GM12872 (cell line): ENCODE measurements around the gene ENTPD1.

Experiments
- TF ChIP-seq, protein P1 (sequence below): IDR thresholded peaks from 3 replicates; pipeline ENCODE4 v1.5.1; 2011; ENCODE audit warnings: low read depth, mild to moderate bottlenecking, low read length, moderate library complexity; ENCODE audit not compliant: insufficient read depth

The ENTPD1 gene

DNA sequence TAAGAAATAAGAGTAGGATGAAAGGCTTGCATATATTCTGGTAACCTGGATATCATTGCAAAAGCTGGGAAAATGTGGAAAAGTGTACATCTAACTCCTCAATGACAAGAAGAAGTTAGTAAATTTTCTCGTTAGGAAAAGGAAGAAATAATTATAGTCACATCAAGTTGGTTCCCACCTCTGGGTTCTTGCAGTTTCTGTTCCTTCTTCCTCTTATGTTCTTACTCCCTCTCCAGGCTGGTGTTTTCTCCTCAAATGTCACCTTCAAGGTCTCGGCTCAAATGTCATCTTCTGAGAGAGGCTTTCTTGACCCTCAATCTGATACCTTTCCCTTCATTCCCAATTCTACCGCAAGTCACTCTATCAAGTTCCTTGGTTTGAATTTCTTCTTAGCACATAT is 64.4 kb downstream of the ENTPD1 start:
- TF ChIP-seq, protein P1, sequence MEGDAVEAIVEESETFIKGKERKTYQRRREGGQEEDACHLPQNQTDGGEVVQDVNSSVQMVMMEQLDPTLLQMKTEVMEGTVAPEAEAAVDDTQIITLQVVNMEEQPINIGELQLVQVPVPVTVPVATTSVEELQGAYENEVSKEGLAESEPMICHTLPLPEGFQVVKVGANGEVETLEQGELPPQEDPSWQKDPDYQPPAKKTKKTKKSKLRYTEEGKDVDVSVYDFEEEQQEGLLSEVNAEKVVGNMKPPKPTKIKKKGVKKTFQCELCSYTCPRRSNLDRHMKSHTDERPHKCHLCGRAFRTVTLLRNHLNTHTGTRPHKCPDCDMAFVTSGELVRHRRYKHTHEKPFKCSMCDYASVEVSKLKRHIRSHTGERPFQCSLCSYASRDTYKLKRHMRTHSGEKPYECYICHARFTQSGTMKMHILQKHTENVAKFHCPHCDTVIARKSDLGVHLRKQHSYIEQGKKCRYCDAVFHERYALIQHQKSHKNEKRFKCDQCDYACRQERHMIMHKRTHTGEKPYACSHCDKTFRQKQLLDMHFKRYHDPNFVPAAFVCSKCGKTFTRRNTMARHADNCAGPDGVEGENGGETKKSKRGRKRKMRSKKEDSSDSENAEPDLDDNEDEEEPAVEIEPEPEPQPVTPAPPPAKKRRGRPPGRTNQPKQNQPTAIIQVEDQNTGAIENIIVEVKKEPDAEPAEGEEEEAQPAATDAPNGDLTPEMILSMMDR: no peak

DNA sequence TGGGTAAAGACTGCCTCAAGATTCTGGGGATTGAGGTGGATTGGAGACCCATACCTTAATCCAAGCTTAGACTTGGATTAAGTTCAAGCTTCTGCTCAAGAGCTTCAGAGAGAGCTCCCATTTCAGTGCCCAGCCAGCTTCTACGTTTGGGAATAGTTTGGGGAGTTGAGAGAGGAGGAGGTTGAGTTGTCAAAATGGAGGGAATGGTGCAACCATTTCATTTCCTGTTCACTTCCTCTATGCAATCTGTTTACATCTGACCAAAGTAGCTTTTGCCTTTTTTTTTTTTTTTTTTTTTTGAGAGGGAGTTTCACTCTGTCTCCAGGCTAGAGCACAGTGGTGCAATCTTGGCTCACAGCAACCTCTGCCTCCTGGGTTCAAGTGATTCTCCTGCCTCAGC is 65.8 kb downstream of the ENTPD1 start:
- TF ChIP-seq, protein P1: no peak

DNA sequence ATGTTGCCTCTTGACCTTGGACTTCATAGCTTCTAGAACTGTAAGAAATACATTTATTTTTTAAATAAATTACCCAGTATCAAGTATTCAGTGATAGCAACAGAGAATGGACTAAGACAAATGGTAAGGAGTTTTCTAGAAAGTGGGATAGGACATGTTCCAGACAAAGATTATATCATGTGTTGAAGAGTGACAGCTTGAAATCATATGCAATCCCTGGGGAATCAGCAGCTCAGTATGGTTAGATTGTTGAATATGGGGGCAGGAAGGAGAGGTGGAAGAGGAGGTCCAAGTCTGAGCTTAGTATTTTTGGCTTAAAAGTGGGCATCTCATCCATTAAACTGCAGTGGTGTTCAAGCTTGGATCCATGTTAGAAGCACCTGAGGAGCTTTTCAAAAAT is 74.1 kb downstream of the ENTPD1 start:
- TF ChIP-seq, protein P1: no peak

DNA sequence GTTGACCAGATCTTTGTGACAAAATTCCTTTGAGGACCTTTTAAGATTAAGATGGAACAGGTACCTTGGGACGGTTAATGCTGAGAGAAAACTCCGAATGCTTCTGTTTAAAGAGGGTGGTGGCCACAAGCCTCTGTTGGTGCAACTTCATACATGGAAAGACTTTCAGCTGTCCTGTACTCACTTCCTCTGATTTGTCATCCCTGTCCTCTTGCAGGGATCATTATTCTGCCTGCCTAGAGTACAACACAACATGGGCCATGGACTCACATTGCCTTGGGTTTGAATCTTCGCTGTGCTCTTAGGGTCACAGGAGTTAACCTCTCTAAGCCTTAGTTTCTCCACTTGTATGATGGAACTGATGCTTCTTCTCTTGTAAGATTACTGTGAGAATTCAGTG is 75.1 kb downstream of the ENTPD1 start:
- TF ChIP-seq, protein P1: no peak

DNA sequence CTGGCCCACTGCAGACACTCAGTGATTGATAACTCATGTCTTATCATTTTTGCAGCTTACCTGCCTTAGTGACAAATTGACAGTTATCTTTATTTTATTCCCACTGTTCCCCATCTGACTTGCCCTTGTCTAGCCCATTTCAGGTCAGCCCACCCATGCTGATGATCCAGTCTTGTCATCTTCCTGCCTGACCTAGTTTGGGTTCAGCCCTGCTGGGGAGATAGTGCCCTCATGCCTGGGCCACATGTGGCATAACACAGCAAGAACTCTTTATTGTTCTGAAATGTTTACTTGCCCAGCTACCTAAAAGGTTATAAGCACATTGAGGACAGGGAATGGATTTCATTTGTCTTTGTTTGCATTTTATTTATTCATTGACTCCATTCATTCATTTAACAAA is 75.6 kb downstream of the ENTPD1 start:
- TF ChIP-seq, protein P1: no peak

DNA sequence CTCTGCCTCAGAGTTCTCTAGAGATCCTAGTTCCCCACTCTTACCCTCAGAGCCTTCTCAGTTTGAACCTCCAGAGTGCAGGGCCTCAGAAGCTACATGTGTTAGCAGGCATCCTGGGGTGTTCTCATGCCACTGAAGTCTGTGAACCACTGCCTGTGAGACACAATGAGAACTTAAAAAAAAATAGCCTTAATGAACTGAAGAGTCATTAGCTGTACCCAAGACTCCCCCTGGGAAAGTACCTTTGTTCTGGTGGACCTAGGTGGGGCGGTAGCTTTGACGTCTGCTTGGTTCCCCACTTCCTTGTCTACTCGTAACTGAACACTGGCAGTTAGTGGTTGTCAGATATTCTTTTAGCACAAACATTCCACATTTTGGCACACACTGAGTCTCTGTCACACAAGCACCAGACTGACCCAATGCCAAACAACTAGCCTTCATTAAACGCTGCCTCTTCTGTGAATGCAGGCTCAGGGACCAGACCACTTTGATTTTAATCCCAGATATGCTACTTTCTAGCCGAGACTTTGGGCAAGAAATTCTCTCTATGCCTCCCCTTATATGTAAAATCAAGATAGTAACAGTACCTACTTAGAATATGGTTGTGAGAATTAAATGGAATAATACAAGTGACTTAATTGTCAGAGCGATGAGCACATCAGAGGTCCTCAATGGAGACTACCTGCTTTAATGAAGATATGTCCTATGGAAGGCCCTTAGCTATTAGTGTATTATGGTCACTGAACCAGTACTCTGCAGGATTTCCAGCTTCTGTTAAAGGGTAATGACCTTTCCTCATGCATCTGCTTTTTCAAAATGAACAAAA is 76.5 kb downstream of the ENTPD1 start:
- TF ChIP-seq, protein P1: no peak

DNA sequence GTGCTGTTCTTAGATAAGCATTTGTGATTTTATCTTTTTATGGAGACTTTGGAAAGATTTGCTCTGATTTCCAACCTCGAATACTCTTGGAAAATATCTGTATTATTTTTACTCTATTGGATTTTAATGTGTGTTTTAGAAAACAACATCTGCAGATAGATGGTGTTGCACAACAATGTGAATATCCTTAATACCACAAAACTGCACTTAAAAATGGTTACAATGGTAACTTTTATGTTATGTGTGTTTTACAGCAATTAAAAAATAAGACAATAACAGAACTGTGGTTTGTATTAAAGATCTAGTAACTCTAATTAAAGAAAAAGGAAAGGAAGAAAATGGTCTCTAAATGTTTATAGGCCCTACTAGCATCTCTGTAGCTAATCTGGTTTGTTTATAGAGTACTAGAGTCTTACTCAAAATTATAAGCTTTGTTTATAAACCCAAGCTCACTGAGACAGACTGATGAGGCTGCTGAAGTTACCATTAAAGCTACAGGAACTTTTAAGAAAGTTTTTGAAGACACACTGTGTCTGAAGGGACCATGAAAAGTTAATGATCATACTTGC is 77.2 kb downstream of the ENTPD1 start:
- TF ChIP-seq, protein P1: no peak
